Measurements from ENCODE around the gene CNTNAP4. TPM values are rescaled to one million over a fixed set of nuclear protein-coding genes. Genes with fewer than 3 reads are reported as not detected.

Gene CNTNAP4
- total and polyA plus RNA-seq, 2 of the 13 experiments (the other 11 are each of a cell fraction or from before 2014, with no cell fraction given) = not detected

DNA sequence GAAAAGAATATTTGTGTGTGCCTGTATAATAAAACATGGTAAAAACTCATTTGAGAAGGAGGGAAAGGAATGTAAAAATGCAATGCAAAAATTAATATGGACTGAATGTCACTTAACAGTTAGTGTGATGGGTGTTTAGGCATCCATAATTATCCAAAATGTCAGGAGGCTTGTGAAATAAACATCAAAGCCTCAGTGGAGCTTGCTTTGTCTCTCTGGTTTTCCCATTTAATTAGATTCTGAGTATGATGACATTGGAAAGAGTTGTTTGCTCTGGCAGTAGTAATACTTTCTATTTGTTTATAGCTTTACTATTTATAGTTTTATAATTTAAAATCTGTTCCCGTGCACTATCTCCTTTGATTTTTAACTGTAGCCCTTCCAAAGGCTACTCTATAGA lies 51.9 kb downstream of the CNTNAP4 start:
- no peak overlapping the region for H3K9ac ChIP-seq (ENCODE audit: insufficient read depth, low read depth, low read length)
- ChIA-PET POLR2A (no interaction called here), CTCF (ENCODE audit: low intra/inter-chr PET ratio, low total read pairs) (no interaction called here)
- 0% methylated on average over 1 of the region's 1 CpG for WGBS (ENCODE audit: low lambda C conversion rate)
- ATAC-seq = no peak
- no peak for FAIRE-seq
- H3K9me3 ChIP-seq (ENCODE audit: low read length) = no peaks in the 10 kb centered on the region
- H3K4me3 ChIP-seq (replicated peaks in 1 of 3; ENCODE audit: insufficient read depth in 1 of 3, low read depth in 2 of 3, low read length in 3 of 3) = no peak overlapping the region
- no peak overlapping the region for H3K27ac ChIP-seq (ENCODE audit: extremely low read length, insufficient read depth, low read length)
- no peaks in the 10 kb centered on the region; a peak in 1 of 5 replicates for H3K27me3 ChIP-seq (ENCODE audit: control insufficient read depth in 1 of 2, insufficient read depth in 2 of 2, low read length in 2 of 2)
- DNase-seq (ENCODE audit: low spot score) = no peak
- in situ Hi-C loops (cut with HindIII; ENCODE audit: extremely low pct_ligation_motif_present, low pct_unique_long_range_greater_than_20kb) = no loop called here
- BruUV-seq (replicated peaks) = no TSS peak
- H3K4me1 ChIP-seq (ENCODE audit: insufficient read depth, low read length) = no peaks in the 10 kb centered on the region
- no peaks in the 10 kb centered on the region for H4K20me1 ChIP-seq (ENCODE audit: insufficient read depth, low read length)
- no peak overlapping the region for H3K4me2 ChIP-seq (ENCODE audit: low read depth, low read length)
- H3K36me3 ChIP-seq (replicated peaks in 1 of 2; ENCODE audit: control insufficient read depth in 1 of 2, insufficient read depth in 2 of 2, low read length in 2 of 2) = no peaks in the 10 kb centered on the region
- no peaks in the 10 kb centered on the region for H3K79me2 ChIP-seq (ENCODE audit: insufficient read depth, low read length)
- no peak overlapping the region for H2AFZ ChIP-seq (ENCODE audit: low read length)
- TF ChIP-seq TBX3 (IDR thresholded peaks at IDR 0.05; ENCODE audit: borderline replicate concordance) (no peak), ZNF879 (CRISPR knock-in tag; IDR thresholded peaks at IDR 0.05) (no peak), TOPORS (CRISPR knock-in tag; IDR thresholded peaks at IDR 0.05) (no peak), ZNF460 (CRISPR knock-in tag; IDR thresholded peaks at IDR 0.05; ENCODE audit: borderline replicate concordance) (no peak), GMEB2 (CRISPR knock-in tag; IDR thresholded peaks at IDR 0.05; ENCODE audit: low read depth) (no peak), ZNF570 (CRISPR knock-in tag; IDR thresholded peaks at IDR 0.05; ENCODE audit: borderline replicate concordance) (no peak), CHD2 (IDR thresholded peaks at IDR 0.05; ENCODE audit: low read depth, low read length) (no peak), ZNF20 (CRISPR knock-in tag; IDR thresholded peaks at IDR 0.05) (no peak), ZNF841 (CRISPR knock-in tag; IDR thresholded peaks at IDR 0.05; ENCODE audit: borderline replicate concordance) (no peak)
- TF ChIP-seq, protein P1, sequence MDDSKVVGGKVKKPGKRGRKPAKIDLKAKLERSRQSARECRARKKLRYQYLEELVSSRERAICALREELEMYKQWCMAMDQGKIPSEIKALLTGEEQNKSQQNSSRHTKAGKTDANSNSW (CRISPR knock-in tag; IDR thresholded peaks at IDR 0.05; ENCODE audit: borderline replicate concordance) = no peak
- TF ChIP-seq, protein P2, sequence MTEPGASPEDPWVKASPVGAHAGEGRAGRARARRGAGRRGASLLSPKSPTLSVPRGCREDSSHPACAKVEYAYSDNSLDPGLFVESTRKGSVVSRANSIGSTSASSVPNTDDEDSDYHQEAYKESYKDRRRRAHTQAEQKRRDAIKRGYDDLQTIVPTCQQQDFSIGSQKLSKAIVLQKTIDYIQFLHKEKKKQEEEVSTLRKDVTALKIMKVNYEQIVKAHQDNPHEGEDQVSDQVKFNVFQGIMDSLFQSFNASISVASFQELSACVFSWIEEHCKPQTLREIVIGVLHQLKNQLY (CRISPR knock-in tag; IDR thresholded peaks at IDR 0.05) = no peak
- intact Hi-C loops (cut with micrococcal nuclease; ENCODE audit: unreplicated experiment) = no loop called here

Measured in HepG2 (cell line).